22Rv1 (cell line): ENCODE data around the gene TREH.

Experiments
- H3K27ac ChIP-seq: fragments of 450-650 bp; 2 replicates; pipeline ENCODE4 v1.5.1; 2017
- ZFX ChIP-seq: fragments of 450-650 bp; IDR thresholded peaks from 2 replicates; pipeline ENCODE4 v1.6.1; 2017; ENCODE audit warnings: antibody characterized with exemption, borderline replicate concordance
- TF ChIP-seq, protein P1 (sequence below): fragments of 450-650 bp; IDR thresholded peaks from 2 replicates; pipeline ENCODE4 v1.5.1; 2017; ENCODE audit warnings: mild to moderate bottlenecking

TREH gene

DNA sequence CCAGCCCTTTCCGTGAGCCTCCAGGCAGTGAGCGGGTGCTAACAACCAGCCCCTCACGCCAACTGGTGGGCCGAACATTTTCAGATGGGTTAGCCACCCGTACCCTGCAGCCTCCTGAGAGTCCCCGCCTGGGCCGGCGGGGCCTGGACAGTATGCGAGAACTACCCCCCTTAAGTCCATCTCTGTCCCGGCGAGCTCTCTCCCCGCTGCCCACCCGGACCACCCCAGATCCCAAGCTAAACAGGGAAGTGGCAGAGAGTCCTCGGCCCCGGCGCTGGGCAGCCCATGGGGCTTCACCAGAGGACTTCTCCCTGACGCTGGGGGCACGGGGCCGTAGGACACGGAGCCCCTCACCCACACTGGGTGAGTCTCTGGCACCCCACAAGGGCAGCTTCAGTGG lies 51.4 kb downstream of the TREH start:
- TF ChIP-seq, protein P1, sequence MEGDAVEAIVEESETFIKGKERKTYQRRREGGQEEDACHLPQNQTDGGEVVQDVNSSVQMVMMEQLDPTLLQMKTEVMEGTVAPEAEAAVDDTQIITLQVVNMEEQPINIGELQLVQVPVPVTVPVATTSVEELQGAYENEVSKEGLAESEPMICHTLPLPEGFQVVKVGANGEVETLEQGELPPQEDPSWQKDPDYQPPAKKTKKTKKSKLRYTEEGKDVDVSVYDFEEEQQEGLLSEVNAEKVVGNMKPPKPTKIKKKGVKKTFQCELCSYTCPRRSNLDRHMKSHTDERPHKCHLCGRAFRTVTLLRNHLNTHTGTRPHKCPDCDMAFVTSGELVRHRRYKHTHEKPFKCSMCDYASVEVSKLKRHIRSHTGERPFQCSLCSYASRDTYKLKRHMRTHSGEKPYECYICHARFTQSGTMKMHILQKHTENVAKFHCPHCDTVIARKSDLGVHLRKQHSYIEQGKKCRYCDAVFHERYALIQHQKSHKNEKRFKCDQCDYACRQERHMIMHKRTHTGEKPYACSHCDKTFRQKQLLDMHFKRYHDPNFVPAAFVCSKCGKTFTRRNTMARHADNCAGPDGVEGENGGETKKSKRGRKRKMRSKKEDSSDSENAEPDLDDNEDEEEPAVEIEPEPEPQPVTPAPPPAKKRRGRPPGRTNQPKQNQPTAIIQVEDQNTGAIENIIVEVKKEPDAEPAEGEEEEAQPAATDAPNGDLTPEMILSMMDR, result no peak
- no peak for TF ChIP-seq ZFX
- H3K27ac ChIP-seq, result no peak overlapping the region

DNA sequence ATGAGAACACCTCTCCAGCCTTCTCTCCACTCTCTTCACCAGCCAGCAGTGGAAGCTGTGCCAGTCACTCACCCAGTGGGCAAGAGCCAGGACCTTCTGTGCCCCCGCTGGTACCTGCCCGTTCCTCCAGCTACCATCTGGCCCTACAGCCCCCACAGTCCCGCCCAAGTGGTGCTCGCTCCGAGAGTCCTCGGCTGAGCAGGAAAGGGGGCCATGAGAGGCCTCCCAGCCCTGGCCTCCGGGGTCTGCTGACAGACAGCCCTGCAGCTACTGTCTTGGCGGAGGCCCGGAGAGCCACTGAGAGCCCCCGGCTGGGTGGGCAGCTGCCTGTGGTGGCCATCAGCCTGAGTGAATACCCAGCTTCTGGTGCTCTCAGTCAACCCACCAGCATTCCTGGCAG lies 51.9 kb downstream of the TREH start:
- TF ChIP-seq, protein P1, result no peak
- TF ChIP-seq ZFX, result no peak
- no peak overlapping the region for H3K27ac ChIP-seq

DNA sequence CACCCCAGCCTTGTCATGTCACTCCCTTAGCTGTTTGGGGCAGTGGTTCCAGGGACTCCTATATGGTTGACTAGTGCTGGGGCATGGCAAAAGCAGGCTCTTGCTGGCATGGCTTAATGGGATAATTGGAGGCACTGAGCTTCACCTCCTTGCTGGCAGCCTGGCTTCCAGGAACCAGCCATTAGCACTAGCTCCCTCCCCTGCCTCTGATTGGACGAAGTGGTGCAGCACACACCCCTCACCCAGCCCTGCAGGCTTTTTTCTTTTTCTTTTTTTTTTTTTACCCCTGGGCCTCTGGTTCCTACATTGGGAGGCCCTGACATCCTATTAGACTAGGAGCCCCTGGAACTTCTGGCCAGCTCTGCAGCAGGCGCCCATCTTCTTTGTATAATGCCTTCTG lies 53.5 kb downstream of the TREH start:
- no peak for TF ChIP-seq ZFX
- TF ChIP-seq, protein P1, result no peak
- no peak overlapping the region for H3K27ac ChIP-seq

DNA sequence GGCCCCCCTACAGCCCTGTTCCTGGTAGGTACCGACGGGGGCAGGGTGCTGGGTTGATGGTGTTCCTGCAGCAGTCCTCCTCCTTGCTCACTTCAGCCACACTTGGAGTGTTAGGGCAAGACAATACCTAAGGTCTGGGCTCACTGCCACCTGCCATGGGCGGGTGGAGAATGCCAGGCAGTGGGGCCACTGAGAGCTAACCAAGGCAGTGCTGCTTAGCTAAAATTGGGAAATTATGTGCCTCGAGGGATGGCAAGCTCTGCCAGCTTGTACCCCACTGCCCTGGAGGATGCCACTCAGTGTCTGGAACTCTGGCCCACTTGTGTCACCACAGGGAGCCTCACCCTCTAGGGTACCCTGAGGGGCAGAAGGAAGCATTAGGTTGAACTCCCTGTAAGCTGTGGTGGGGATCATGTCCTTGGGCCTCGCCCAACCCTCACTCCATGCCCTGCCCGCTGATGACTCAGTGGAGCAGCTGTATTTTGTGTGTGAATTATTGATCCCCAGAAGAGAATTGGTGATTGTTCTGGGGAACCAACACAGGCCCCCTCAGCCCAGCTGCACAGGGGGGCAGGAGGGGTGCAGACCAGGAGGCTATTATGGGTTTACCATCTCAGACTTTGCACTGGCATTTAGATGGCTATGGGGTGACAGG lies 54.3 kb downstream of the TREH start:
- no peak overlapping the region for H3K27ac ChIP-seq
- TF ChIP-seq, protein P1, result no peak
- no peak for TF ChIP-seq ZFX

DNA sequence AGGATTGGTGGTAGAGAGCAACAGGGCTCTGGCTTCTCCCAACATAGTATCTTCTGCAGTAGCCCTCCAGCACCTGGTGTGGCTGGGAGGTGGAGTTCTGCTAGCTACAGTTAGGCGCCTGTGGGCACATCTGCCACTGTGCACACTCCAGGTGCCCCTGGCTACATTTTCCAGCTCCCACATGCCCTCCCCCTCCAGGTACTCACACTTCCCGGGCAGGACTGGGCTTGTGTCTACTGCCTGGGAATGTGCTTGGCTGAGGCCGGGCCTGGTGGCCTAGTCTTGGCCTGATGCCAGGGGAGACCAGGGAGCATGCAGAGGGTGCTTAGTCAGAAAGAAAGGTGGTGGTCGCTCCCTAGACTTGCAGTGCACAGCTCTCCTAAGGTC lies 56.2 kb downstream of the TREH start:
- peak overlapping the region; percentile 81 for H3K27ac ChIP-seq
- no peak for TF ChIP-seq ZFX
- TF ChIP-seq, protein P1, result no peak

DNA sequence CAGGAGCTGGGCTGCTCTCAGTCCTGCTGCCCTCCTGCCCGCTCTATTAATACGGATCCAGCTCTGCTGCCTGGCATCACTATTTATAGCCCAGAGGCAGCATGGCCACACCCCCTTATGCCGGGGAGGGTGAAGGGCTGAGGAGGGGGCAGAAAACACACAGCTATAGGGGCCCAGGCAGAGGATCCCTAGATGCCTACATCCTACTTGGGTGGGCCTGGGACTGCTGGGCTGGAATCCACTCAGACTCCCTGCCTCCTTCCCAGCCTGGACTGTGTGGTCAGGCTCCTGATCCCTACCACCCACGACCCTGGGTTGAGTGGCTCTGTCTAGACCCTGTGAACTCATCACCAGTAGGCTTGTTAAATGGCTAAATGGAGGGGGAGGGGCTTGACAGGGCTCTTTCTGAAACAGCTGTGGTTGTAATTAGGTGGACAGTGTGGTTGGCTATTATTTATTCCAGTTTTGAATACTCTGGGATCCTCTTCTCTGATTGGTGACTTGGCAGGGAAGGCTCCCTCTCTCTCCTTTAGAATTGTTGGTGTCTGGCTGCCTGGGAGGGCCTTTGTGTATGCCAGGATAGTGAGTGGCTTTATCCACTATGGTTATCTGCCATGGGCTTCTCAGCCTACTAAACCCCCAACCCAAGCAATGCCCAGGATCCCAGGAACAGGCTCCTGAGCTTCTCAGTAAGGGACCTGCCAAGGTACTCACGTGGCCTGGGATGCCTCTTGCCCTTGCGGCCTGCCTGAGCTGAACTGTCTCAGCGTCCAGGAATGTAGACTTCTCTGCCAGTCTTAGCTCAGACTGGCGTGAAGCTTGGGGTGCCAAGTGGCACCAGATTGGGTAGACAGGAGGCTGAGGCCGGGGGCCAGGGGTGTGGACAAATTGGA lies 56.8 kb downstream of the TREH start:
- TF ChIP-seq ZFX, result no peak
- TF ChIP-seq, protein P1, result no peak
- peak overlapping the region; percentile 81 for H3K27ac ChIP-seq
